Rectal smooth muscle tissue (tissue), 1 donor: Measurements from ENCODE around the gene DYNLRB2.

Experiments used
- H3K27ac ChIP-seq: one replicate; pipeline ENCODE4 v1.7.0; 2013; ENCODE audit warnings: low read depth, low read length, inconsistent platforms
- H3K27me3 ChIP-seq: one replicate; pipeline ENCODE4 v1.7.0; 2013; ENCODE audit warnings: low read length; ENCODE audit not compliant: control insufficient read depth, insufficient read depth
- H3K36me3 ChIP-seq: one replicate; pipeline ENCODE4 v1.7.0; 2013; ENCODE audit warnings: low read length; ENCODE audit not compliant: control insufficient read depth, insufficient read depth
- H3K4me1 ChIP-seq: one replicate; pipeline ENCODE4 v1.7.0; 2013; ENCODE audit warnings: low read length; ENCODE audit not compliant: control insufficient read depth, insufficient read depth
- H3K4me3 ChIP-seq: one replicate; pipeline ENCODE4 v1.7.0; 2013; ENCODE audit warnings: low read length
- H3K9ac ChIP-seq: one replicate; pipeline ENCODE4 v1.7.0; 2013; ENCODE audit warnings: low read length

Gene DYNLRB2

DNA sequence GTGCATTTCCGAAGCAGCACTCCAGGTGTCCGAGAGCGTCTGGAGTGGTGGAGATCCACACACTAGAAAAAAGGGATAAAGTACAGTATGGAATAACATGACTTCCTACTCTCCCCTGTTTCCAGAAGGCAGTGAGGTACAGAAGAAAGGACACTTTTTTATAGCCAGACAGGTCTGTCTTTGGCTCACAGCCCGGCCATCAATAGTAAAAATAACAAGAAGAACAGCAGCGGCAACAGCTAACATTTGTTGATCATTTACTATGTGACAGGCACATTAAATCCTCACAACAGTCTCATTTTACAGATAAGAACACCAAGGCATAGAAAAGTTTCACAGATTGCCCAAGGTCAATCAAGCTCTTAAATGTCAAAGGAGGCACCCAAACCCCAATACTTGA, 16.2 kb downstream of the DYNLRB2 start:
- H3K9ac ChIP-seq, result no peak overlapping the region
- no peaks in the 10 kb centered on the region for H3K4me1 ChIP-seq
- H3K36me3 ChIP-seq, result no peaks in the 10 kb centered on the region
- no peak overlapping the region for H3K27ac ChIP-seq
- no peak overlapping the region for H3K4me3 ChIP-seq
- no peaks in the 10 kb centered on the region for H3K27me3 ChIP-seq

GRCh38 chr16:80559369-80559768, 18.6 kb downstream of the DYNLRB2 start:
- H3K4me1 ChIP-seq, result no peaks in the 10 kb centered on the region
- no peaks in the 10 kb centered on the region for H3K36me3 ChIP-seq
- H3K4me3 ChIP-seq, result no peak overlapping the region
- H3K27me3 ChIP-seq, result no peaks in the 10 kb centered on the region
- H3K27ac ChIP-seq, result no peak overlapping the region
- no peak overlapping the region for H3K9ac ChIP-seq

DNA sequence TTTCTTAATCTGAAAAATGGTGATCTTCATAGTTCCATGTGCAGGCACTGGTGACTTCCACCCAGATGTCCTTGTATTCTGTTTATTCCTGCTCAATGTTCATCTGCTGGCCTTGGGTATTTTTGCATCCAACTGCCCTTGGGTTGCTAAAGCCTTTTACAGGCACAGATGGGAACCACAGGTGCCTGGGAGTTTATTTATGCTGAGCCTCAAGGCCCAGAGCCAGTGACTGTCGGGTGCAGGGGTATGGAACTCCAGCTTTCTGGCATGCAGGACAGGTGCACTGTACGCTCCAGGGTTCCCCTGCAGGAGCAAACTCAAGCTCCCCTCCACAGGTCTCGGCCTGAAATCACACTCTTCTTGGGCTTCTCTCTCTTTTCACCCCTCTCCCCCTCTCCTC, 22.3 kb downstream of the DYNLRB2 start:
- no peaks in the 10 kb centered on the region for H3K4me1 ChIP-seq
- no peaks in the 10 kb centered on the region for H3K36me3 ChIP-seq
- H3K27ac ChIP-seq, result no peak overlapping the region
- no peaks in the 10 kb centered on the region for H3K27me3 ChIP-seq
- H3K4me3 ChIP-seq, result no peak overlapping the region
- H3K9ac ChIP-seq, result no peak overlapping the region

DNA sequence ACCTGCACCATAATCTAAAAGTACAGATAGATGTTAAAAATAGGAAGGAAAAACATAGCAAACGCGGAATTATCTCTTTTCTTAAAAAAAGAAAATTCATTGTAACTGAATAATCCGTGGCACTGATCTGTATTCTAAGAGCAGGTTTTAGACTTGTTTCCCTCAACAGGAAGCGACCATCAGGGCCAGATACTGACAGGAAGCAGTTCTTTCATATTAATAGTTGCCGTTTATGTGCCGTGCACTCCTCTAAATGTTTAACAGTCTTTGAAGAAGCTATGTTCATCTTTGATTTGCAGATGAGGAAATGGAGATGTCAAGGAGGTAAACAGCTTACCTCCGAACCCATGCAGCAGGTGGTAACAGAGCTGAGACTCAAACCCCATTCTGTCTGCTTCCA, 23.6 kb downstream of the DYNLRB2 start:
- H3K36me3 ChIP-seq, result no peaks in the 10 kb centered on the region
- no peak overlapping the region for H3K27ac ChIP-seq
- H3K9ac ChIP-seq, result no peak overlapping the region
- H3K27me3 ChIP-seq, result no peaks in the 10 kb centered on the region
- no peaks in the 10 kb centered on the region for H3K4me1 ChIP-seq
- no peak overlapping the region for H3K4me3 ChIP-seq

DNA sequence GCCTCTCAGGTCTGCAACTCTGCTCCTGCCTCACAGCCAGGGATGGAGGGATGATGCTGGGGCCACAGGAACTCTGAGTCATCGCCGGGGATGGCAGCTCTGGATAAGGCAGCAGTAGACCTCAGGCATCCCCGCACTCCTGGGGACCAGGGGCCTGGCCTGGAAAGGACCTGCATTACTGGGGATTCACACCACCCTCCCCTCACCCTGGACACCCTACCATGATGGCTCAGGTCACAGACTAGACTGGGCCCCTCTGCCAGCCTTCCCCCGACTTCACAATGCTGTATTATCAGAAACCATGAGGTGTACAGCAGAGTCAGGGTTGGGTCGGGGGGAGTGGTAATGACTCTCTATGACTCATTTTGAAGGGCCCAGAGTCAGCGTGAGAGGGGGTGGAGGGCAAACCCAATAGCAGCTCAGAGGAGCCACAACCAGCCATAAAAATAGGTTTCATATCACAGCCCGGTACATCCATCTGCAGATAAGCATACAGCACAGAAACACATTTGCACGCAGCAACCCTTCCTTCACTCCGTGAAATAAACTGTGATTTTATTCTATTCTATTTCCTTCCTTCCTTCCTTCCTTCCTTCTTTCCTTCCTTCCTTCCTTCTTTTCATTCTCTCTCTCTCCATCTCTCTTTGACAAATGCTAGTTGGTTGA, 28.8 kb downstream of the DYNLRB2 start:
- no peaks in the 10 kb centered on the region for H3K36me3 ChIP-seq
- no peak overlapping the region for H3K4me3 ChIP-seq
- no peak overlapping the region for H3K9ac ChIP-seq
- no peak overlapping the region for H3K27ac ChIP-seq
- H3K27me3 ChIP-seq, result no peaks in the 10 kb centered on the region
- no peaks in the 10 kb centered on the region for H3K4me1 ChIP-seq

- H3K36me3 ChIP-seq, result no peaks in the 10 kb centered on the region
- no peak overlapping the region for H3K4me3 ChIP-seq
- no peaks in the 10 kb centered on the region for H3K27me3 ChIP-seq
- no peak overlapping the region for H3K27ac ChIP-seq
- H3K4me1 ChIP-seq, result no peaks in the 10 kb centered on the region
- no peak overlapping the region for H3K9ac ChIP-seq
Measured at GRCh38 chr16:80570106-80570478, 29.3 kb downstream of the DYNLRB2 start.

GRCh38 chr16:80573700-80574120, 32.9 kb downstream of the DYNLRB2 start:
- Histone ChIP-seq H3K4me3 (no peak overlapping the region), H3K36me3 (no peaks in the 10 kb centered on the region), H3K27me3 (no peaks in the 10 kb centered on the region), H3K9ac (no peak overlapping the region), H3K4me1 (no peaks in the 10 kb centered on the region), H3K27ac (no peak overlapping the region)

DNA sequence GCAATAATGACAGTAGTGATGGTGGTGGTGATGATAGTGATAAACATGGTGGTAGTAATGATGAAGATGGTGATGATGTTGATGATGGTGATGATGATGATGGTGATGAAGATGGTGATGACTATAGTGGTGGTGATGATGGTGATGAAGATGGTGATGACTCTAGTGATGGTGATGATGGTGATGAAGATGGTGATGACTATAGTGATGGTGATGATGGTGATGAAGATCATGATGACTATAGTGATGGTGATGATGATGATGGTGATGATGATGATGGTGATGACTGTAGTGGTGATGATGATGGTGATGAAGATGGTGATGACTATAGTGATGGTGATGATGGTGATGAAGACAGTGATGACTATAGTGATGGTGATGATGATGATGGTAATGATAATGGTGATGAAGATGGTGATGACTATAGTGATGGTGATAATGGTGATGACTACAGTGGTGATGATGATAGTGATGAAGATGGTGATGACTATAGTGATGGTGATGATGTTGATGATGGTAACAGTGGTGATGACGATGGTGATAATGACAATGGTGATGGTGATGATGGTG, 35.6 kb downstream of the DYNLRB2 start:
- Histone ChIP-seq H3K4me3 (no peak overlapping the region), H3K27ac (no peak overlapping the region), H3K27me3 (no peaks in the 10 kb centered on the region), H3K9ac (no peak overlapping the region), H3K36me3 (no peaks in the 10 kb centered on the region), H3K4me1 (no peaks in the 10 kb centered on the region)

- H3K4me3 ChIP-seq, result no peak overlapping the region
- no peak overlapping the region for H3K9ac ChIP-seq
- no peaks in the 10 kb centered on the region for H3K36me3 ChIP-seq
- H3K27ac ChIP-seq, result no peak overlapping the region
- no peaks in the 10 kb centered on the region for H3K27me3 ChIP-seq
- H3K4me1 ChIP-seq, result no peaks in the 10 kb centered on the region
Measured at GRCh38 chr16:80577485-80578280, 36.9 kb downstream of the DYNLRB2 start.

DNA sequence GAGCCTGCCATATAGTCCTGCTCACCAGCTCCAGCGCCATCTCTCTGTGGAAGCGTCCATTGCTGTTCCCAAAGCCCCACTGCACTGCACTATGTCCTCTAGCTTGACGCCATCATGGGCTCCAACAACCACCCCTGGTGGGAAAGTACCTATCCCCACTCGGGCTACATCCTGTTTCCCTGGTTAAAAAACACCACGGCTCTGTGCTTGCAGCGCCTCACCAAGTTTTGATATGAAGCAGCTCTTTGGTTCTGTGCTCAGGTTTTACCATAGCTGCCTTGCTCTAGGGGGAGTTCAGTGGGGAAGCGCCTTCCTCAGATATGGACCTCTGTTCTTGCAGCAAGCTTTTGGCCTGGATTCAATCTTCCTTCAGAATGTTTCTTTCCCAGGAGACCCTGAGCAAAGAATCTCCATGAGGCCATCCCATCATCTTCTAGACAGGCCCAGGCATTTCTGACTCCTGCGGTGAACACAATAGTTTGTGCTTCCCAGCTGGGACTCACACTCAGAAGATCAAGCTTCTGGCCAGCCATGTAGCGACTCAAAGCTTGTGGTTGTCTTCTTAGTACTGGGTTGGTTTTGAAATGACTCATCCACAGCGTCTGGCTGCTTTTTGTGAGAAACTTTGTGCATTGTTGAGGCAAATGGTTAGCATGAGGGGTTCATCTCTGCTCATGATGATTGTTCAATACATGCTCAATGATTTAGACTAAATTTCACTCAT, 39.5 kb downstream of the DYNLRB2 start:
- Histone ChIP-seq H3K27ac (no peak overlapping the region), H3K36me3 (no peaks in the 10 kb centered on the region), H3K4me3 (no peak overlapping the region)

GRCh38 chr16:80583466-80583865, 42.7 kb downstream of the DYNLRB2 start:
- Histone ChIP-seq H3K27me3 (no peaks in the 10 kb centered on the region), H3K9ac (no peak overlapping the region), H3K4me3 (no peak overlapping the region), H3K36me3 (no peaks in the 10 kb centered on the region), H3K4me1 (no peaks in the 10 kb centered on the region), H3K27ac (no peak overlapping the region)

More for the DNA sequence above, 39.5 kb downstream of the DYNLRB2 start:
- Histone ChIP-seq H3K27me3 (no peaks in the 10 kb centered on the region), H3K9ac (no peak overlapping the region), H3K4me1 (no peaks in the 10 kb centered on the region)

DNA sequence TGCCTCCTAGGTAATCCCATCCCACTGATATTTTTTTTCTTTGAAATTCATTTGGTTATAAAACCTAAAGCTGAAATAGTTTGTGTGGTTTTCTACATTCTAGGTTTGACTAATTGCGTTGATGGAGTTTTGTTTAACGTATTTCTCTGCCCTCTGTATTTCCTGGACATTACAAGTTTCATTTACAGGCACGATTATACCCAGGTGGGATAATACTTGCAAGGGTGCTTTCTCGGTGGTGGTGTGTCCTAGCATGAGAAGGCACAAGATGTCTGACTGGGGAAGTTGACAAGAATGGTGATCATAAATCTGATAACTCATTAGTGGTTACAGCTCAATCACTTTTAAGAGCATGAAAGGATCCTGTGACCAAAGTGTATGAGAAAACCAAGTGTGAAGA, 45.0 kb downstream of the DYNLRB2 start:
- Histone ChIP-seq H3K27ac (no peak overlapping the region), H3K9ac (no peak overlapping the region), H3K36me3 (no peaks in the 10 kb centered on the region), H3K4me1 (no peaks in the 10 kb centered on the region), H3K27me3 (no peaks in the 10 kb centered on the region), H3K4me3 (no peak overlapping the region)
